GM13977 (cell line): ENCODE data around the gene TRIM3.
"Not testable (repeated sequence)": the region's sequence is repeated elsewhere in the genome, so short reads cannot be mapped to it uniquely, and the experiment has no call there.

Experiments used
- DNase-seq: peaks from one replicate; pipeline ENCODE4 v3.0.0; 2012; ENCODE audit warnings: low spot score
- in situ Hi-C: fragments of 300-500 bp; cut with MboI; formaldehyde crosslinking; loops from one replicate; pipeline ENCODE4 v1.12.0; 2022; ENCODE audit warnings: low sequenced_read_pairs, low pct_unique_long_range_greater_than_20kb, mixed read lengths, inconsistent platforms; ENCODE audit not compliant: unreplicated experiment
- TF ChIP-seq, protein P1 (sequence below): IDR thresholded peaks from 2 replicates; pipeline ENCODE4 v1.5.1; 2012; ENCODE audit warnings: mild to moderate bottlenecking, control low read depth; ENCODE audit not compliant: insufficient read depth; ENCODE audit errors: extremely low read depth, missing control alignments

The TRIM3 gene

GRCh38 chr11:6473451-6474412, at the start of gene TRIM3:
TRIM3 (minus strand) TSS chr11:6473941; CDS start chr11:6465695, 8,246 bp downstream.
- TF ChIP-seq, protein P1, sequence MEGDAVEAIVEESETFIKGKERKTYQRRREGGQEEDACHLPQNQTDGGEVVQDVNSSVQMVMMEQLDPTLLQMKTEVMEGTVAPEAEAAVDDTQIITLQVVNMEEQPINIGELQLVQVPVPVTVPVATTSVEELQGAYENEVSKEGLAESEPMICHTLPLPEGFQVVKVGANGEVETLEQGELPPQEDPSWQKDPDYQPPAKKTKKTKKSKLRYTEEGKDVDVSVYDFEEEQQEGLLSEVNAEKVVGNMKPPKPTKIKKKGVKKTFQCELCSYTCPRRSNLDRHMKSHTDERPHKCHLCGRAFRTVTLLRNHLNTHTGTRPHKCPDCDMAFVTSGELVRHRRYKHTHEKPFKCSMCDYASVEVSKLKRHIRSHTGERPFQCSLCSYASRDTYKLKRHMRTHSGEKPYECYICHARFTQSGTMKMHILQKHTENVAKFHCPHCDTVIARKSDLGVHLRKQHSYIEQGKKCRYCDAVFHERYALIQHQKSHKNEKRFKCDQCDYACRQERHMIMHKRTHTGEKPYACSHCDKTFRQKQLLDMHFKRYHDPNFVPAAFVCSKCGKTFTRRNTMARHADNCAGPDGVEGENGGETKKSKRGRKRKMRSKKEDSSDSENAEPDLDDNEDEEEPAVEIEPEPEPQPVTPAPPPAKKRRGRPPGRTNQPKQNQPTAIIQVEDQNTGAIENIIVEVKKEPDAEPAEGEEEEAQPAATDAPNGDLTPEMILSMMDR: no peak
- in situ Hi-C loops: no loop called here
- peak; percentile 96 for DNase-seq

DNA sequence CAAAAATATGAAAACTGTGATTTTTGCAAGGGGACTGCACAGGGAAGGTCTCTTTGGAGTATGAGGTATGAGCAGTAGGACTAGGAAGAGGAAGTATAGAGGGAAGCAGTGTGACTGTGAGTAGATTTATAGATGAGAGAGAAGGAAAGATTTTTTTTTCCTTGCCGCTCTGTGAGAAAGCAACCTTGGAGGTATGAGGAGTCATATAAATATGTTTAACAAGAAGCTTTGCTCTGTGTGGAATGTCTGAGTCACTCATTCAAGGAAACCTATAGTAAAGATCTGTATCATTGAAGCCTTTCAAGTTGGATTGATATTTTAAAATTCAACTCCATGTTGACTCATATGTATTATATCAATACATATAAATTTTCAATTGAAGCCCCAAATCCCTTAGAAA, 49.5 kb upstream of the TRIM3 start:
- DNase-seq: no peak
- in situ Hi-C loops: no loop called here
- TF ChIP-seq, protein P1: no peak

DNA sequence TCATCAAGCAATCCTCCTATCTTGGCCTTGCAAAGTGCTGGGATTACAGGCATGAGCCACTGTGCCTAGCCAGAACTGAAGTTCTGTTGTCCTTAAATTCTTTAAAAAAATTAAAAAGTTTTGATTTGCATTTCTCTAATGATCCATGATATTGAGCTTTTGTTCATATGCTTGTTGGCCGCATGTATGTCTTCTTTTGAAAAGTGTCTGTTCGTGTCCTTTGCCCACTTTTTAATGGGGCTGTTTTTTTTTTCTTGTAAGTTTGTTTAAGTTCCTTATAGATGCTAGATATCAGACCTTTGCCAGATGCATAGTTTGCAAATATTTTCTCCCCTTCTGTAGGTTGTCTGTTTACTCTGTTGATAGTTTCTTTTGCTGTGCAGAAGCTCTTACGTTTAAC, 48.2 kb upstream of the TRIM3 start:
- in situ Hi-C loops: not testable (repeated sequence)

DNA sequence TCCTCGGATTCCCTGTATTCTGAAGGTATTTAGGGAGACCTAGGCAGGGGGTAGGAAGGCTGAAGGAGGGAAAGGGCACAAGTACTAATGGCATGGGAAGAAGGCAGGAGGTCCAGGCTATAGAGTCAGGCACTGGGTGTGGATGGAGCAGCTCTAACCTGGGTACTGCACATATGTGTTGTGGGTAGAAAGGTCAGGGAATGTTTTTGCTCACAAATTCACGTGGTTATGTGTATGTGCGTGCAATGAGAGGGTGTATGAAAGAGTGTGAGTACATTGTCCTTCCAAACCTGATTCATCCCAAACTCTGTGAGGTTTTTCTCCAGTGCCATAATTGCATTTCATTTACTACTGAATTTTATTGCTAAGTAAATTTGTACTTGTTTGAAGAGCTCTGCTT, 46.5 kb upstream of the TRIM3 start:
- DNase-seq: no peak
- in situ Hi-C loops: no loop called here
- TF ChIP-seq, protein P1: no peak

More for the DNA sequence above, 48.2 kb upstream of the TRIM3 start:
- not testable (repeated sequence) for DNase-seq

DNA sequence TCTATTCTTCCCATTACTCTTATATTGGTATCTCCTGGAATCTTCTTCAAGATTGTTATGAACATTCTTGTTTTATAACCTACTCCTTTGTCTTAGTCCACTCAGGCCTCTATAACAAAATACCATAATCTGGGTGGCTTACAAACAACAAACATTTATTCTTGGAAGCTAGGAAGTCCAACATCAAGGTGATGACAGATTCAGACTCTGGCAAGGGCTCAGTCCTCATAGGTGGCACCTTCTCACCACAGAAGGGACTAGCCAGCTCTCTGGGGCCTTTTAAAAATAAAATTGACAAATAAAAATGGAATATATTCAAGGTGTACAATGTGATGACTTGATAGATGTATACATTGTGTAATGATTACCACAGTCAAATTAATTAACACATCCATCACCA, 43.1 kb upstream of the TRIM3 start:
- DNase-seq: no peak
- TF ChIP-seq, protein P1: no peak
- in situ Hi-C loops: no loop called here

GRCh38 chr11:6505577-6506240, 32.0 kb upstream of the TRIM3 start:
- peak; percentile 45 for DNase-seq
- in situ Hi-C loops: no loop called here
- TF ChIP-seq, protein P1: peak; percentile 78

DNA sequence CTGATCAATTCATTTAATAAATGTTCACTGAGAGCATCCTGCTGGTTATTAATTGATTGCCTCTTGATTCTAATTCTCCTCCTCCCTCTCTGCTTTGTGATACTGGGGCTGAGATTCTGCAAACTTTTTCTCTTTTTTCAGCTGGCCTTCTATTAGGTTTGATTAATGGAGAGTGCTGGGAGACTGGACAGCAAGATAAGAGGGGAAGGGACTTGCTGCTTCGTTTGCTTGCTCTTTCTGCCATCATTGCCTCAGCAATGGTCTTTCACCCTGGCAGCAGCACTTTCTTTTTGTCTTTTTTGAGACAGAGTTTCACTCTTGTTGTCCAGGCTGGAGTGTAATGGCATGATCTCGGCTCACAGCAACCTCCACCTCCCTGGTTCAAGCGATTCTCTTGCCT, 30.4 kb upstream of the TRIM3 start:
- DNase-seq: no peak
- TF ChIP-seq, protein P1: no peak
- in situ Hi-C loops: no loop called here
